Measurements from ENCODE around the gene CDPF1. TPM values are rescaled to one million over a fixed set of nuclear protein-coding genes. Genes with fewer than 3 reads are reported as not detected.

Gene CDPF1
- total and polyA plus RNA-seq, 2 experiments from 2014 or later: 10.1 to 14.5 TPM

GRCh38 chr22:46287873-46288751 is 38.0 kb upstream of the CDPF1 start:
- Histone ChIP-seq H3K27me3 (ENCODE audit: insufficient read depth) (no peaks in the 10 kb centered on the region), H3K4me2 (no peak overlapping the region), H2AFZ (no peak overlapping the region), H3K36me3 (ENCODE audit: insufficient read depth) (peaks cover 6% of the 10 kb centered on the region; the same call in 1 of the 2 replicates), H3K9me2 (ENCODE audit: insufficient read depth) (no peaks in the 10 kb centered on the region), H3K27ac (ENCODE audit: low read depth) (no peak overlapping the region), H4K20me1 (replicated peaks; ENCODE audit: insufficient read depth) (no peaks in the 10 kb centered on the region), H3K4me3 (no peak overlapping the region), H3K4me1 (ENCODE audit: insufficient read depth) (no peaks in the 10 kb centered on the region), H3K79me2 (replicated peaks; ENCODE audit: insufficient read depth) (no peaks in the 10 kb centered on the region), H3F3A (replicated peaks; ENCODE audit: low read depth) (no peaks in the 10 kb centered on the region)
- H3K9me3 Mint-ChIP-seq: no peaks in the 10 kb centered on the region; the same call in 2 of the 3 replicates
- H3K4me1 Mint-ChIP-seq: no peaks in the 10 kb centered on the region
- 0 out of 2 replicates have a peak overlapping the region, but pooled peaks have one; percentile 17 for H3K27ac Mint-ChIP-seq
- no peak for DNase-seq (ENCODE audit: low spot score)
- TF ChIP-seq POLR2AphosphoS5 (IDR thresholded peaks at IDR 0.05; ENCODE audit: low read depth) (no peak), CREB1 (CRISPR knock-in tag; IDR thresholded peaks at IDR 0.05; ENCODE audit: low read depth) (no peak), ZNF462 (CRISPR knock-in tag; IDR thresholded peaks at IDR 0.05) (no peak), CTCF (conservative IDR thresholded peaks at IDR 0.05; ENCODE audit: low read depth in 2 of 2) (no peak), EZH2phosphoT487 (IDR thresholded peaks at IDR 0.05; ENCODE audit: unreplicated experiment) (no peak), JUNB (IDR thresholded peaks at IDR 0.05; ENCODE audit: unreplicated experiment) (no peak), ZNF331 (CRISPR knock-in tag; IDR thresholded peaks at IDR 0.05; ENCODE audit: low read depth) (no peak), STAT1 (IDR thresholded peaks at IDR 0.05; ENCODE audit: unreplicated experiment) (no peak), EZH2 (IDR thresholded peaks at IDR 0.05; ENCODE audit: low read depth, unreplicated experiment) (no peak), ZNF114 (CRISPR knock-in tag; IDR thresholded peaks at IDR 0.05) (no peak), NANOG (IDR thresholded peaks at IDR 0.05; ENCODE audit: borderline replicate concordance) (no peak), ETS1 (IDR thresholded peaks at IDR 0.05) (no peak), REST (IDR thresholded peaks at IDR 0.05; ENCODE audit: unreplicated experiment) (no peak)
- no peak overlapping the region for H3K4me3 Mint-ChIP-seq
- ATAC-seq: no peak
- H3K27me3 Mint-ChIP-seq (ENCODE audit: insufficient read depth, low read depth, poor library complexity): peaks cover 11% of the 10 kb centered on the region
- peaks cover 30% of the 10 kb centered on the region for H3K36me3 Mint-ChIP-seq (ENCODE audit: low read depth)

All from GM23338 (cell line).